K562 (cell line): ENCODE data around the gene RPTOR. TPM values are rescaled to one million over a fixed set of nuclear protein-coding genes. Genes with fewer than 3 reads are reported as not detected.

Source experiments
- ATAC-seq: fragments of 200-7000 bp; cut with Tn5 transposase; 3 replicates; pipeline ENCODE4 v1.9.1; 2020; ENCODE audit warnings: moderate library complexity
- BruUV-seq: library from RNA; stranded (reverse); fragments of 400-500 nt; replicated peaks from 2 replicates; lab custom pipeline; 2021; lab: Mats Ljungman, UMichigan
- CTCF ChIA-PET: fragments of 300-600 bp; formaldehyde crosslinking; extraction: SDS; loops from one replicate; lab custom pipeline; 2021; ENCODE audit warnings: low intra/inter-chr PET ratio; lab: Yijun Ruan, JAX
- POLR2A ChIA-PET: fragments of 300-600, 350-650 bp; sonication (Branson Sonifier 250); formaldehyde crosslinking; extraction: SDS; loops from one replicate; lab custom pipeline; 2021; ENCODE audit warnings: antibody characterized with exemption, inconsistent platforms; lab: Yijun Ruan, JAX
- DNase-seq, 4 experiments: peaks; one replicate each; pipeline versions ENCODE4 v3.0.0 to v3.0.0-alpha.2; 2011 to 2018; ENCODE audit warnings: low spot score in 3 of 4, mixed read lengths in 3 of 4; ENCODE audit errors: extremely low read depth in 1 of 4
- FAIRE-seq: peaks from 2 replicates; lab custom pipeline; 2011; peaks lifted over from hg19 to GRCh38; lab: Jason Lieb, UNC
- H2AFZ ChIP-seq: 2 replicates; pipeline ENCODE4 v1.6.0; 2011; ENCODE audit warnings: low read depth, low read length, control low read depth, inconsistent platforms
- H3K27ac ChIP-seq: fragments of 200-600 bp; 3 replicates; pipeline ENCODE4 v1.8.0; 2011; ENCODE audit warnings: low read depth, mild to moderate bottlenecking, control low read depth, inconsistent platforms, low read length, moderate library complexity, mixed read lengths; ENCODE audit errors: extremely low read depth
- H3K27me3 ChIP-seq, 2 experiments: fragments of 300-600 bp in 1 of 2; 2 replicates in 1 of 2; 3 replicates in 1 of 2; pipeline versions ENCODE4 v1.6.0 to v1.8.0; 2011; ENCODE audit warnings: inconsistent platforms in 2 of 2, low read length in 2 of 2, mild to moderate bottlenecking in 1 of 2, mixed read lengths in 1 of 2, moderate library complexity in 1 of 2; ENCODE audit not compliant: control insufficient read depth in 2 of 2, insufficient read depth in 2 of 2
- H3K36me3 ChIP-seq: fragments of 300-600 bp; 3 replicates; pipeline ENCODE4 v1.8.0; 2011; ENCODE audit warnings: mild to moderate bottlenecking, low read length, inconsistent platforms; ENCODE audit not compliant: control insufficient read depth, insufficient read depth
- H3K4me1 ChIP-seq, 2 experiments: fragments of 200-600 bp in 1 of 2; replicated peaks in 1 of 2; 2 replicates in 1 of 2; 3 replicates in 1 of 2; pipeline versions ENCODE4 v1.5.1 to v1.8.0; 2011; ENCODE audit warnings: inconsistent platforms in 2 of 2, low read length in 2 of 2, mild to moderate bottlenecking in 1 of 2, mixed read lengths in 1 of 2, moderate library complexity in 1 of 2; ENCODE audit not compliant: control insufficient read depth in 2 of 2, insufficient read depth in 2 of 2
- H3K4me2 ChIP-seq: 2 replicates; pipeline ENCODE4 v1.6.1; 2011; ENCODE audit warnings: low read length, control low read depth, inconsistent platforms, mixed read lengths; ENCODE audit not compliant: insufficient read depth
- H3K4me3 ChIP-seq: fragments of 200-600 bp; sonication (generic), shearing (Covaris generic); 2 replicates; pipeline ENCODE4 v1.5.1; 2016; ENCODE audit warnings: control low read depth, inconsistent platforms
- H3K79me2 ChIP-seq: fragments of 200-600 bp; 3 replicates; pipeline ENCODE4 v1.8.0; 2011; ENCODE audit warnings: low read length, inconsistent platforms; ENCODE audit not compliant: control insufficient read depth, insufficient read depth
- H3K9ac ChIP-seq, 2 experiments: 2 replicates each; pipeline versions ENCODE4 v1.6.0 to v1.6.1; 2011; ENCODE audit warnings: low read depth in 2 of 2, low read length in 2 of 2, control low read depth in 1 of 2, inconsistent platforms in 1 of 2, mild to moderate bottlenecking in 1 of 2, mixed read lengths in 1 of 2; ENCODE audit not compliant: insufficient read depth in 1 of 2
- H3K9me1 ChIP-seq: one replicate; pipeline ENCODE4 v1.6.0; 2011; ENCODE audit warnings: inconsistent platforms, mild to moderate bottlenecking, low read length, moderate library complexity; ENCODE audit not compliant: control insufficient read depth, insufficient read depth
- H3K9me3 ChIP-seq: replicated peaks from 2 replicates; pipeline ENCODE4 v1.5.1; 2011; ENCODE audit warnings: low read depth, low read length, inconsistent platforms; ENCODE audit not compliant: control insufficient read depth, insufficient read depth
- H4K20me1 ChIP-seq: replicated peaks from 2 replicates; pipeline ENCODE4 v1.6.1; 2011; ENCODE audit warnings: low read length, inconsistent platforms, mixed read lengths; ENCODE audit not compliant: control insufficient read depth, insufficient read depth
- CSDE1 ChIP-seq, 2 experiments: fragments of 450-650 bp; IDR thresholded peaks; 2 replicates each; pipeline ENCODE4 v1.6.1; 2016; ENCODE audit warnings: mild to moderate bottlenecking in 1 of 2
- HDGF ChIP-seq: fragments of 450-650 bp; IDR thresholded peaks from 2 replicates; pipeline ENCODE4 v1.6.1; 2016
- HEY1 ChIP-seq: fragments of 250-450 bp; sonication (Bioruptor Pico); IDR thresholded peaks from 2 replicates; pipeline ENCODE4 v1.5.0; 2020; ENCODE audit warnings: mild to moderate bottlenecking, moderate library complexity, borderline replicate concordance
- KLF16 ChIP-seq: IDR thresholded peaks from 2 replicates; pipeline ENCODE4 v1.6.1; 2016; ENCODE audit warnings: antibody characterized with exemption
- MLLT1 ChIP-seq, 2 experiments: fragments of 450-650 bp; IDR thresholded peaks; 2 replicates each; pipeline ENCODE4 v1.6.1; 2016
- NR0B1 ChIP-seq: fragments of 450-650 bp; IDR thresholded peaks from one replicate; pipeline ENCODE4 v1.6.1; 2018; ENCODE audit warnings: mild to moderate bottlenecking, moderate library complexity; ENCODE audit not compliant: partially characterized antibody
- POLR3G ChIP-seq: IDR thresholded peaks from 2 replicates; pipeline ENCODE4 v1.6.1; 2011; ENCODE audit not compliant: insufficient read length, insufficient replicate concordance; ENCODE audit errors: extremely low read depth
- ZNF696 ChIP-seq: fragments of 250-450 bp; sonication (Bioruptor Pico); conservative IDR thresholded peaks from 2 replicates; pipeline ENCODE4 v1.4.0; 2020; ENCODE audit warnings: mild to moderate bottlenecking, moderate library complexity
- ZNF766 ChIP-seq: fragments of 200-800 bp; sonication (Bioruptor generic); conservative IDR thresholded peaks from 2 replicates; pipeline ENCODE4 v1.6.1; 2016; ENCODE audit warnings: missing genetic modification characterization, missing compliant biosample characterization
- WGBS: fragments of 100-300 bp; shearing (Covaris generic); methylation state at CpG from one replicate; pipeline ENCODE4 v1.1.6; 2016; ENCODE audit warnings: low coverage, mixed read lengths; ENCODE audit not compliant: insufficient coverage; ENCODE audit errors: missing lambda C conversion rate; 5-methylcytosine and 5-hydroxymethylcytosine counted together
- in situ Hi-C: fragments of 300-500 bp; cut with MboI; formaldehyde crosslinking; loops from 4 replicates; pipeline ENCODE4 v1.15.0; 2018; ENCODE audit warnings: inconsistent platforms, mixed read lengths
- intact Hi-C: fragments of 100-400 bp; cut with micrococcal nuclease; formaldehyde crosslinking; loops from 2 replicates; pipeline ENCODE4 v1.14.2; 2022
- polyA plus RNA-seq, 8 experiments: library from polyadenylated mRNA; depleted of rRNA in 4 of 8; stranded (reverse) in 5 of 8; unstranded in 3 of 8; fragments of >200 nt; fragmentation: Nextera tagmentation in 2 of 8; fragmentation: Illumina TruSeq in 1 of 8; extraction: Ambion mirVana in 2 of 8; extraction: Trizol in 1 of 8; gene quantifications; 2 replicates each; pipeline versions ENCODE4 v1.2.1 to v1.2.3, GENCODE V29; 2011 to 2014; ENCODE audit warnings: inconsistent platforms in 1 of 8, missing spikeins in 1 of 8
- total RNA-seq, 7 experiments: library from RNA; depleted of rRNA in 6 of 7; stranded (reverse); fragments of >200 nt in 6 of 7; fragmentation: Illumina TruSeq in 2 of 7; extraction: Trizol in 2 of 7; gene quantifications; 2 replicates each; pipeline versions ENCODE4 v1.2.1 to v1.2.3, GENCODE V29; 2011 to 2021; ENCODE audit warnings: low replicate concordance in 1 of 7

The RPTOR gene
- total and polyA plus RNA-seq, 9 of the 15 experiments (the other 6 are each of a cell fraction or from before 2014, with no cell fraction given): 0.24 to 54.1 (median 10.2) TPM

- H3K4me1 ChIP-seq: peaks cover 0 to 18% of the 10 kb centered on the region in 2 experiments; a peak in 2 of 5 replicates
- no peak overlapping the region for H2AFZ ChIP-seq
- peaks cover 3% of the 10 kb centered on the region; the same call in 2 of the 3 replicates for H3K36me3 ChIP-seq
- intact Hi-C loops: no loop called here
- 82% methylated on average over 7 of the region's 8 CpGs for WGBS
- ATAC-seq (no peak), DNase-seq (no peak), FAIRE-seq (no peak)
- H3K27me3 ChIP-seq: no peaks in the 10 kb centered on the region
- no peak overlapping the region for H3K4me2 ChIP-seq
- H4K20me1 ChIP-seq: peaks cover 6% of the 10 kb centered on the region
- H3K79me2 ChIP-seq: peaks cover 21% of the 10 kb centered on the region
- no peaks in the 10 kb centered on the region for H3K9me1 ChIP-seq
- H3K4me3 ChIP-seq: no peak overlapping the region
- in situ Hi-C loops: no loop called here
- no peak for TF ChIP-seq HEY1 (CRISPR knock-in tag)
- no peak for TF ChIP-seq ZNF696 (CRISPR knock-in tag)
- no peak for TF ChIP-seq NR0B1
- no peak for TF ChIP-seq CSDE1 (IDR thresholded peaks at IDR 0.05)
- TF ChIP-seq MLLT1 (IDR thresholded peaks at IDR 0.05): no peak
- no peak for TF ChIP-seq ZNF766
- no peak for TF ChIP-seq HDGF
- no peak for TF ChIP-seq KLF16
- no peak for TF ChIP-seq POLR3G
- ChIA-PET POLR2A (interaction anchor here (1.2 kb wide), 1 partner anchor 164 kb away, joined by 3 read pairs; no protein-coding TSS in a partner anchor), CTCF (interaction anchor here (0.7 kb wide), 1 partner anchor 85 kb away, joined by 3 read pairs; no protein-coding TSS in a partner anchor)
- H3K9ac ChIP-seq: no peak overlapping the region
- no peak overlapping the region for H3K27ac ChIP-seq
- no TSS peak for BruUV-seq
- H3K9me3 ChIP-seq: no peaks in the 10 kb centered on the region
Observed at GRCh38 chr17:80725517-80725916, 180.9 kb downstream of the RPTOR start.
